Islet of Langerhans (tissue), 1 donor: Measurements from ENCODE around the gene CORO2B.
"Not testable (repeated sequence)": the region's sequence is repeated elsewhere in the genome, so short reads cannot be mapped to it uniquely, and the experiment has no call there.

Source experiments
- FAIRE-seq: peaks from one replicate; lab custom pipeline; 2011; peaks lifted over from hg19 to GRCh38; lab: Jason Lieb, UNC

CORO2B gene

GRCh38 chr15:68730976-68731897 is 152.4 kb downstream of the CORO2B start:
- FAIRE-seq = no peak

- FAIRE-seq = no peak
Observed at GRCh38 chr15:68732451-68732850, 153.7 kb downstream of the CORO2B start.

- FAIRE-seq = no peak
Observed at GRCh38 chr15:68733666-68734065, 154.9 kb downstream of the CORO2B start.

- no peak for FAIRE-seq
Observed at GRCh38 chr15:68734352-68734751, 155.6 kb downstream of the CORO2B start.

GRCh38 chr15:68734881-68735280 is 156.1 kb downstream of the CORO2B start:
- no peak for FAIRE-seq

- FAIRE-seq = no peak
Observed at GRCh38 chr15:68735610-68736009, 156.8 kb downstream of the CORO2B start.

GRCh38 chr15:68739390-68740080 is 160.7 kb downstream of the CORO2B start:
- no peak for FAIRE-seq

GRCh38 chr15:68743256-68743655 is 164.5 kb downstream of the CORO2B start:
- FAIRE-seq = no peak

GRCh38 chr15:68749365-68749764 is 170.6 kb downstream of the CORO2B start:
- FAIRE-seq = no peak

GRCh38 chr15:68749793-68750192 is 171.0 kb downstream of the CORO2B start:
- no peak for FAIRE-seq

- no peak for FAIRE-seq
Observed at GRCh38 chr15:68751622-68752021, 172.8 kb downstream of the CORO2B start.

- no peak for FAIRE-seq
Observed at GRCh38 chr15:68755731-68756130, 176.9 kb downstream of the CORO2B start.

- FAIRE-seq = not testable (repeated sequence)
Observed at GRCh38 chr15:68759982-68760579, 181.3 kb downstream of the CORO2B start.

- no peak for FAIRE-seq
Observed at GRCh38 chr15:68763063-68763462, 184.3 kb downstream of the CORO2B start.

GRCh38 chr15:68764090-68764489 is 185.3 kb downstream of the CORO2B start:
- FAIRE-seq = no peak

GRCh38 chr15:68765602-68766368 is 187.0 kb downstream of the CORO2B start:
- FAIRE-seq = no peak

- FAIRE-seq = no peak
Observed at GRCh38 chr15:68767833-68768232, 189.0 kb downstream of the CORO2B start.

GRCh38 chr15:68768321-68768720 is 189.5 kb downstream of the CORO2B start:
- FAIRE-seq = no peak

GRCh38 chr15:68769702-68770101 is 190.9 kb downstream of the CORO2B start:
- FAIRE-seq = no peak

GRCh38 chr15:68770216-68770615 is 191.4 kb downstream of the CORO2B start:
- no peak for FAIRE-seq

GRCh38 chr15:68773036-68773435 is 194.2 kb downstream of the CORO2B start:
- FAIRE-seq = no peak

GRCh38 chr15:68774120-68774519 is 195.3 kb downstream of the CORO2B start:
- no peak for FAIRE-seq
